Right lobe of liver (tissue), 4 donors: ENCODE results near the gene RUNX2.

Experiments
- CTCF ChIP-seq, 4 donors: fragments of 200-600 bp in 3 of 4; fragments of 450-650 bp in 1 of 4; IDR thresholded peaks; one replicate each; pipeline versions ENCODE4 v1.5.1 to v1.8.0; 2016 to 2022; ENCODE audit warnings: antibody characterized with exemption in 4 of 4, mild to moderate bottlenecking in 2 of 4
- POLR2A ChIP-seq: fragments of 450-650 bp; IDR thresholded peaks from one replicate; pipeline ENCODE4 v1.6.1; 2017; ENCODE audit warnings: antibody characterized with exemption, mild to moderate bottlenecking
- donor health status: DM: no; HTN: no; CAD: no.
- donor health status: DM: no; HTN: no; CAD: no.
- donor health status: DM: no; HTN: yes; CAD: no.

- TF ChIP-seq CTCF (IDR thresholded peaks at IDR 0.05) (no peak), POLR2A (no peak)
These were observed 213.8 kb downstream of the RUNX2 start for GRCh38 chr6:45541934-45542333.
